HepG2 (cell line): ENCODE measurements around the gene RAB40AL. TPM values are rescaled to one million over a fixed set of nuclear protein-coding genes. Genes with fewer than 3 reads are reported as not detected.

Source experiments
- ATAC-seq: fragments of 200-7000 bp; cut with Tn5 transposase; 3 replicates; pipeline ENCODE4 v1.9.1; 2020; ENCODE audit warnings: mild to moderate bottlenecking, moderate library complexity
- BruUV-seq: library from RNA; stranded (reverse); fragments of 400-500 nt; replicated peaks from 2 replicates; lab custom pipeline; 2021; lab: Mats Ljungman, UMichigan
- CTCF ChIA-PET: fragments of 300-600 bp; formaldehyde crosslinking; extraction: SDS; loops from one replicate; lab custom pipeline; 2021; ENCODE audit warnings: low total read pairs, inconsistent platforms, low intra/inter-chr PET ratio; lab: Yijun Ruan, JAX
- POLR2A ChIA-PET: fragments of 350-600 bp; sonication (Branson Sonifier 250); formaldehyde crosslinking; loops from one replicate; lab custom pipeline; 2020; ENCODE audit warnings: antibody characterized with exemption, inconsistent platforms; lab: Yijun Ruan, JAX
- DNase-seq: peaks from one replicate; pipeline ENCODE4 v3.0.0-alpha.2; 2015; ENCODE audit warnings: low spot score
- FAIRE-seq: peaks from 3 replicates; lab custom pipeline; 2011; peaks lifted over from hg19 to GRCh38; lab: Jason Lieb, UNC
- H2AFZ ChIP-seq: one replicate; pipeline ENCODE4 v1.6.1; 2011; ENCODE audit warnings: low read length, inconsistent platforms
- H3K27ac ChIP-seq: fragments of 300-600 bp; 3 replicates; pipeline ENCODE4 v1.8.0; 2011; ENCODE audit warnings: mixed run types, mild to moderate bottlenecking, mixed read lengths, low read length, inconsistent platforms; ENCODE audit not compliant: insufficient read depth; ENCODE audit errors: extremely low read length
- H3K27me3 ChIP-seq, 2 experiments: fragments of 200-600 bp in 1 of 2; 2 replicates in 1 of 2; 3 replicates in 1 of 2; pipeline versions ENCODE4 v1.6.0 to v1.8.0; 2011; ENCODE audit warnings: low read length in 2 of 2, mild to moderate bottlenecking in 2 of 2, moderate library complexity in 2 of 2, inconsistent platforms in 1 of 2; ENCODE audit not compliant: insufficient read depth in 2 of 2, control insufficient read depth in 1 of 2
- H3K36me3 ChIP-seq, 2 experiments: fragments of 200-600 bp in 1 of 2; replicated peaks in 1 of 2; 2 replicates in 1 of 2; 3 replicates in 1 of 2; pipeline versions ENCODE4 v1.5.1 to v1.8.0; 2011; ENCODE audit warnings: low read length in 2 of 2, inconsistent platforms in 1 of 2; ENCODE audit not compliant: insufficient read depth in 2 of 2, control insufficient read depth in 1 of 2
- H3K4me1 ChIP-seq: 2 replicates; pipeline ENCODE4 v1.5.1; 2012; ENCODE audit warnings: low read length, inconsistent platforms; ENCODE audit not compliant: insufficient read depth
- H3K4me2 ChIP-seq: 2 replicates; pipeline ENCODE4 v1.6.0; 2011; ENCODE audit warnings: low read depth, low read length, inconsistent platforms
- H3K4me3 ChIP-seq, 3 experiments: fragments of 200-600 bp in 1 of 3; sonication (generic), shearing (Covaris generic) in 1 of 3; replicated peaks in 1 of 3; 2 replicates each; pipeline ENCODE4 v1.5.1; 2011 to 2016; ENCODE audit warnings: low read length in 3 of 3, inconsistent platforms in 2 of 3, low read depth in 2 of 3, mild to moderate bottlenecking in 2 of 3, control low read depth in 1 of 3, mixed read lengths in 1 of 3; ENCODE audit not compliant: insufficient read depth in 1 of 3
- H3K79me2 ChIP-seq: one replicate; pipeline ENCODE4 v1.6.1; 2011; ENCODE audit warnings: low read length, inconsistent platforms; ENCODE audit not compliant: insufficient read depth
- H3K9ac ChIP-seq: 2 replicates; pipeline ENCODE4 v1.6.0; 2011; ENCODE audit warnings: mild to moderate bottlenecking, low read depth, low read length, inconsistent platforms; ENCODE audit not compliant: insufficient read depth
- H3K9me3 ChIP-seq: 2 replicates; pipeline ENCODE4 v1.5.1; 2012; ENCODE audit warnings: mild to moderate bottlenecking, low read length
- H4K20me1 ChIP-seq: 2 replicates; pipeline ENCODE4 v1.6.0; 2011; ENCODE audit warnings: inconsistent platforms, mild to moderate bottlenecking, low read length, moderate library complexity; ENCODE audit not compliant: insufficient read depth
- AFF4 ChIP-seq: sonication (generic); formaldehyde crosslinking; IDR thresholded peaks from 2 replicates; pipeline ENCODE4 v1.4.0; 2020; ENCODE audit warnings: missing genetic modification reagents
- CBX5 ChIP-seq: sonication (generic); formaldehyde crosslinking; IDR thresholded peaks from 2 replicates; pipeline ENCODE4 v1.4.0; 2020; ENCODE audit warnings: missing genetic modification reagents, borderline replicate concordance
- JUND ChIP-seq: sonication (generic); formaldehyde crosslinking; IDR thresholded peaks from 2 replicates; pipeline ENCODE4 v1.8.0; 2022; ENCODE audit warnings: mild to moderate bottlenecking, missing genetic modification reagents
- MIXL1 ChIP-seq: IDR thresholded peaks from 2 replicates; pipeline ENCODE4 v1.6.1; 2016
- NFE2L2 ChIP-seq: fragments of 150-350 bp; IDR thresholded peaks from 2 replicates; pipeline ENCODE4 v1.6.1; 2014; ENCODE audit warnings: low read length
- NR0B2 ChIP-seq: sonication (generic); formaldehyde crosslinking; IDR thresholded peaks from 2 replicates; pipeline ENCODE4 v1.4.0; 2020; ENCODE audit warnings: mild to moderate bottlenecking, missing genetic modification reagents
- PCBP2 ChIP-seq: fragments of 200-400 bp; formaldehyde crosslinking; optimal IDR thresholded peaks from 2 replicates; pipeline ENCODE3; 2018; ENCODE audit warnings: low read length, low read depth; ENCODE audit not compliant: poor library complexity, severe bottlenecking
- RBFOX2 ChIP-seq: fragments of 200-400 bp; formaldehyde crosslinking; IDR thresholded peaks from 2 replicates; pipeline ENCODE4 v1.6.1; 2017; ENCODE audit warnings: low read depth, mild to moderate bottlenecking, low read length
- RFX5 ChIP-seq: IDR thresholded peaks from 2 replicates; pipeline ENCODE4 v1.6.1; 2011; ENCODE audit warnings: low read depth, low read length, improper control_type of control experiment
- THAP9 ChIP-seq: sonication (generic); formaldehyde crosslinking; IDR thresholded peaks from 2 replicates; pipeline ENCODE4; 2020; ENCODE audit warnings: missing genetic modification reagents, mild to moderate bottlenecking, borderline replicate concordance
- YEATS4 ChIP-seq: sonication (generic); formaldehyde crosslinking; IDR thresholded peaks from 2 replicates; pipeline ENCODE4 v1.4.0; 2020; ENCODE audit warnings: missing genetic modification reagents, borderline replicate concordance
- ZBTB1 ChIP-seq: sonication (generic); formaldehyde crosslinking; IDR thresholded peaks from 2 replicates; pipeline ENCODE4 v1.4.0; 2020; ENCODE audit warnings: missing genetic modification reagents, borderline replicate concordance
- ZBTB43 ChIP-seq: sonication (generic); formaldehyde crosslinking; conservative IDR thresholded peaks from 2 replicates; pipeline ENCODE4 v1.4.0; 2020; ENCODE audit warnings: missing genetic modification reagents
- ZNF329 ChIP-seq: sonication (generic); formaldehyde crosslinking; IDR thresholded peaks from 2 replicates; pipeline ENCODE4 v1.9.0; 2021; ENCODE audit warnings: low read depth, mild to moderate bottlenecking, missing genetic modification reagents
- ZNF564 ChIP-seq: sonication (generic); formaldehyde crosslinking; IDR thresholded peaks from 2 replicates; pipeline ENCODE4 v1.8.1; 2023; ENCODE audit warnings: mild to moderate bottlenecking, missing genetic modification reagents
- ZNF678 ChIP-seq: sonication (generic); formaldehyde crosslinking; IDR thresholded peaks from 2 replicates; pipeline ENCODE4 v1.4.0; 2020; ENCODE audit warnings: mild to moderate bottlenecking, missing genetic modification reagents
- WGBS: methylation state at CpG from one replicate; pipeline ENCODE4 v1.1.6; 2017; ENCODE audit warnings: low lambda C conversion rate; 5-methylcytosine and 5-hydroxymethylcytosine counted together
- in situ Hi-C: cut with HindIII; loops from 2 replicates; pipeline ENCODE4 v1.10.0; 2017; ENCODE audit warnings: low pct_unique_long_range_greater_than_20kb; ENCODE audit not compliant: extremely low pct_ligation_motif_present
- intact Hi-C: fragments of 100-400 bp; cut with micrococcal nuclease; formaldehyde crosslinking; loops from one replicate; pipeline ENCODE4 v1.10.0; 2022; ENCODE audit not compliant: unreplicated experiment
- polyA plus RNA-seq, 8 experiments: library from polyadenylated mRNA; depleted of rRNA in 3 of 8; stranded (reverse) in 7 of 8; unstranded in 1 of 8; fragments of >200 nt; fragmentation: Illumina TruSeq in 4 of 8; extraction: Trizol in 4 of 8; gene quantifications; 2 replicates each; pipeline versions ENCODE4 v1.2.1 to v1.2.3, GENCODE V29; 2011 to 2016; ENCODE audit warnings: low read depth in 4 of 8, missing spikeins in 1 of 8, mixed read lengths in 1 of 8; ENCODE audit not compliant: insufficient read depth in 1 of 8
- total RNA-seq, 5 experiments: library from RNA; depleted of rRNA; stranded (reverse); fragments of >200 nt; fragmentation: Illumina TruSeq; extraction: Trizol; gene quantifications; 2 replicates each; pipeline ENCODE4 v1.2.3, GENCODE V29; 2016; ENCODE audit warnings: low read depth in 1 of 5

The RAB40AL gene
- total and polyA plus RNA-seq, 2 of the 13 experiments (the other 11 are each of a cell fraction or from before 2014, with no cell fraction given), result 0.08 to 0.40 TPM

- TF ChIP-seq RBFOX2, result no peak
- no peak for TF ChIP-seq YEATS4
- TF ChIP-seq ZBTB1 (CRISPR knock-in tag), result no peak
- TF ChIP-seq, all 625 proteins: peak for 0
Measured at GRCh38 chrX:102966701-102967100, 29.6 kb downstream of the RAB40AL start (continued).

- ChIA-PET CTCF (no interaction called here), POLR2A (no interaction called here)
- Histone ChIP-seq H3K9me3 (peaks cover 8% of the 10 kb centered on the region; the same call in 1 of the 2 replicates), H3K4me1 (no peaks in the 10 kb centered on the region), H3K79me2 (no peaks in the 10 kb centered on the region), H3K9ac (no peak overlapping the region), H3K27ac (no peak overlapping the region), H4K20me1 (no peaks in the 10 kb centered on the region), H3K4me3 (no peak overlapping the region), H3K4me2 (no peak overlapping the region), H3K36me3 (no peaks in the 10 kb centered on the region), H2AFZ (no peak overlapping the region), H3K27me3 (no peaks in the 10 kb centered on the region)
- in situ Hi-C loops (no loop called here), intact Hi-C loops (no loop called here)
- DNase-seq, result no peak
- ATAC-seq, result no peak
- BruUV-seq, result no TSS peak
- WGBS, result 72% methylated on average over 2 of the region's 2 CpGs
- FAIRE-seq, result no peak
- TF ChIP-seq RFX5 (no peak), NFE2L2 (no peak), AFF4 (CRISPR knock-in tag) (no peak), ZBTB43 (CRISPR knock-in tag) (no peak), NR0B2 (no peak), MIXL1 (no peak), JUND (CRISPR knock-in tag) (no peak), ZNF678 (CRISPR knock-in tag) (no peak), ZNF329 (no peak), ZNF564 (CRISPR knock-in tag) (no peak), PCBP2 (no peak), ZBTB1 (CRISPR knock-in tag) (no peak), THAP9 (CRISPR knock-in tag) (no peak), CBX5 (CRISPR knock-in tag) (no peak)
Measured at GRCh38 chrX:102968216-102968615, 31.1 kb downstream of the RAB40AL start.
